Ishikawa (cell line): ENCODE data around the gene DEUP1.

Source experiments
- CEBPB ChIP-seq: IDR thresholded peaks from 2 replicates; pipeline ENCODE4 v1.6.1; 2012
- CREB1 ChIP-seq: IDR thresholded peaks from 2 replicates; pipeline ENCODE4 v1.6.1; 2012; ENCODE audit warnings: low read depth
- EGR1 ChIP-seq: IDR thresholded peaks from 2 replicates; pipeline ENCODE4 v1.6.1; 2012
- EP300 ChIP-seq: IDR thresholded peaks from 2 replicates; pipeline ENCODE4 v1.6.1; 2012; ENCODE audit warnings: borderline replicate concordance
- FOXM1 ChIP-seq: IDR thresholded peaks from 2 replicates; pipeline ENCODE4 v1.6.1; 2012; ENCODE audit warnings: low read depth, borderline replicate concordance
- NFIC ChIP-seq: IDR thresholded peaks from 2 replicates; pipeline ENCODE4 v1.6.1; 2012
- RAD21 ChIP-seq: IDR thresholded peaks from 2 replicates; pipeline ENCODE4 v1.6.1; 2012; ENCODE audit warnings: low read depth
- TAF1 ChIP-seq: IDR thresholded peaks from 2 replicates; pipeline ENCODE4 v1.6.1; 2012; ENCODE audit warnings: low read depth, mild to moderate bottlenecking
- TCF12 ChIP-seq: IDR thresholded peaks from 2 replicates; pipeline ENCODE4 v1.6.1; 2012; ENCODE audit warnings: low read depth
- TEAD4 ChIP-seq: IDR thresholded peaks from 2 replicates; pipeline ENCODE4 v1.6.1; 2012
- YY1 ChIP-seq: IDR thresholded peaks from 2 replicates; pipeline ENCODE4 v1.6.1; 2012; ENCODE audit warnings: low read depth
- ZBTB7A ChIP-seq: IDR thresholded peaks from 2 replicates; pipeline ENCODE4 v1.6.1; 2012; ENCODE audit warnings: low read depth
- TF ChIP-seq, protein P1 (sequence below): IDR thresholded peaks from 2 replicates; pipeline ENCODE4 v1.6.1; 2012; ENCODE audit warnings: low read depth, mild to moderate bottlenecking
- TF ChIP-seq, protein P2 (sequence below): IDR thresholded peaks from 2 replicates; pipeline ENCODE4 v1.6.1; 2012
- TF ChIP-seq, protein P3 (sequence below): IDR thresholded peaks from 2 replicates; pipeline ENCODE4 v1.6.1; 2012

The DEUP1 gene

DNA sequence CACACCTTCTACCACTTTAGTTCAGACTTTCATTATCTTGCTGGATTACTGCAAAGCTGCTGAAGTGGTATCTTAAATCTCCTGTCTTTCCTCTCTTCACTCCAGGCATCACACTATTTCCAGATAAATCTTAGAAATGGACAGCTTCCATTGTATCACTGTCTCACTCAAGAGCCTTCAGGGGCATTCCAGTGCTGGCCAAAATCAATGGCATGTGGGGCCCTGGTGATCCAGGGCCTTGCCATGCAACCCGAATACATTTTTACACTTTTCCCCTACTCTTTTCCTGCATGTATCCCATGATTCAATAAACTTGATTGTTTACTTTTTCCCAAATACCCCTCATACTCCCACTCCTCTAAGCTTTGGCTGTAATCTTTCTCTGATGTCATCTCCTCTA lies 39.4 kb upstream of the DEUP1 start:
- TF ChIP-seq, protein P1, sequence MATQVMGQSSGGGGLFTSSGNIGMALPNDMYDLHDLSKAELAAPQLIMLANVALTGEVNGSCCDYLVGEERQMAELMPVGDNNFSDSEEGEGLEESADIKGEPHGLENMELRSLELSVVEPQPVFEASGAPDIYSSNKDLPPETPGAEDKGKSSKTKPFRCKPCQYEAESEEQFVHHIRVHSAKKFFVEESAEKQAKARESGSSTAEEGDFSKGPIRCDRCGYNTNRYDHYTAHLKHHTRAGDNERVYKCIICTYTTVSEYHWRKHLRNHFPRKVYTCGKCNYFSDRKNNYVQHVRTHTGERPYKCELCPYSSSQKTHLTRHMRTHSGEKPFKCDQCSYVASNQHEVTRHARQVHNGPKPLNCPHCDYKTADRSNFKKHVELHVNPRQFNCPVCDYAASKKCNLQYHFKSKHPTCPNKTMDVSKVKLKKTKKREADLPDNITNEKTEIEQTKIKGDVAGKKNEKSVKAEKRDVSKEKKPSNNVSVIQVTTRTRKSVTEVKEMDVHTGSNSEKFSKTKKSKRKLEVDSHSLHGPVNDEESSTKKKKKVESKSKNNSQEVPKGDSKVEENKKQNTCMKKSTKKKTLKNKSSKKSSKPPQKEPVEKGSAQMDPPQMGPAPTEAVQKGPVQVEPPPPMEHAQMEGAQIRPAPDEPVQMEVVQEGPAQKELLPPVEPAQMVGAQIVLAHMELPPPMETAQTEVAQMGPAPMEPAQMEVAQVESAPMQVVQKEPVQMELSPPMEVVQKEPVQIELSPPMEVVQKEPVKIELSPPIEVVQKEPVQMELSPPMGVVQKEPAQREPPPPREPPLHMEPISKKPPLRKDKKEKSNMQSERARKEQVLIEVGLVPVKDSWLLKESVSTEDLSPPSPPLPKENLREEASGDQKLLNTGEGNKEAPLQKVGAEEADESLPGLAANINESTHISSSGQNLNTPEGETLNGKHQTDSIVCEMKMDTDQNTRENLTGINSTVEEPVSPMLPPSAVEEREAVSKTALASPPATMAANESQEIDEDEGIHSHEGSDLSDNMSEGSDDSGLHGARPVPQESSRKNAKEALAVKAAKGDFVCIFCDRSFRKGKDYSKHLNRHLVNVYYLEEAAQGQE, result no peak
- TF ChIP-seq ZBTB7A (no peak), EP300 (no peak), YY1 (no peak), TCF12 (no peak), EGR1 (no peak), NFIC (no peak), FOXM1 (no peak), TEAD4 (no peak), CREB1 (no peak), CEBPB (no peak)

DNA sequence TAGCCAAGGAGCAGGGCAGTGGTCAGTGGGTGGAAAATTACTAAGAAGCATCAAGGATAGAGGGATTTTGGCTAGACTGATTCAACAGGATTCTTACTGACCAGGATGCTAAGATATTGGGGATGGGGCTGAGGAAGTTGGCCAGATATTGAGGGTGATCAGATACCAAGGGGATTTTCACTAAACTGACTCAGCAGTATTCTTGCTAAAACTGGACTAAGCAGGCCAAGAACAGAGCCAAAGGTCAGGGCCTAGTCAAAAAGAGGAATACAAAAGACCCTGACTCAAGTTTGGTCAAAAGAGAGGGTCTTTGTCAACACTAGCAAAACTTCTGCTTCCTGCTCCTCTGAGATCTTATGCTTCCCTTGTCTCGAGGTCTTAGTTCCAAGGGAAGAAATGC lies 38.6 kb upstream of the DEUP1 start:
- no peak for TF ChIP-seq TAF1
- TF ChIP-seq ZBTB7A, result no peak
- no peak for TF ChIP-seq TCF12
- TF ChIP-seq, protein P2, sequence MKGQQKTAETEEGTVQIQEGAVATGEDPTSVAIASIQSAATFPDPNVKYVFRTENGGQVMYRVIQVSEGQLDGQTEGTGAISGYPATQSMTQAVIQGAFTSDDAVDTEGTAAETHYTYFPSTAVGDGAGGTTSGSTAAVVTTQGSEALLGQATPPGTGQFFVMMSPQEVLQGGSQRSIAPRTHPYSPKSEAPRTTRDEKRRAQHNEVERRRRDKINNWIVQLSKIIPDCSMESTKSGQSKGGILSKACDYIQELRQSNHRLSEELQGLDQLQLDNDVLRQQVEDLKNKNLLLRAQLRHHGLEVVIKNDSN, result no peak
- TF ChIP-seq, protein P1, result no peak
- no peak for TF ChIP-seq EP300
- TF ChIP-seq CREB1, result no peak
- TF ChIP-seq, protein P3, sequence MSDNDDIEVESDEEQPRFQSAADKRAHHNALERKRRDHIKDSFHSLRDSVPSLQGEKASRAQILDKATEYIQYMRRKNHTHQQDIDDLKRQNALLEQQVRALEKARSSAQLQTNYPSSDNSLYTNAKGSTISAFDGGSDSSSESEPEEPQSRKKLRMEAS, result no peak
- no peak for TF ChIP-seq NFIC
- TF ChIP-seq YY1, result no peak
- no peak for TF ChIP-seq FOXM1
- TF ChIP-seq RAD21, result no peak
- TF ChIP-seq CEBPB, result no peak
- TF ChIP-seq TEAD4, result no peak
- TF ChIP-seq EGR1, result no peak

DNA sequence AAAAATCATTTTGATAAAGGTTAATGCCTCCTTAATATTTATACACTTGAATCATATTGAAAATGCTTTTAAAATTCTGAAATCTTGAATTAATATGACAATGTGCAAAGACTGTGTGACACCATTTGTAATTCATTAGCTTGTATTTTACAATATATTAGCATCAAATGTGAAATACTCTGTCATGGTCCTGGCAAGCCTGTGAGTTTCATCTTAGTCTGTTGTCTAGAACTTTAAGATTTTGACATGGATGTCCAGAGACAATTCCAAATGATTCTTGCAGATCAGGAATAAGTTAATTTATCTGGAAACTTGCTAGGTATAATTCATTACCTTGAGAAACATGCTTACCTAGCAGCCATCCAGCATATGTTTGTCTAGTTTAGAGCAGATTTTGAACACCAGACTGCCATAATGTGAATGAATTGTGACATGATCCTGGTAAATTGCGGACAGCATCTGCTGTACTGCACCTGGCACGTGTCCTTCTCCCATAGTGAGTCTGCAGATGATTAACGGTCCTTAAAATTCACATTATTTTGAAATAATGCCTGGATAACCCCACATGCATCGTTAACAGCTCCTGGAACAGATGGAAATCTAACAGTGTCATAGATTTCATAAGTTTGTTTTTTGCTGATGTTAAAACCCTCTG lies 34.5 kb upstream of the DEUP1 start:
- TF ChIP-seq FOXM1 (no peak), ZBTB7A (no peak), TEAD4 (no peak), EGR1 (no peak), EP300 (no peak), NFIC (no peak), RAD21 (no peak), TAF1 (no peak), YY1 (no peak), CEBPB (no peak), TCF12 (no peak)
- TF ChIP-seq, protein P1, result no peak
- TF ChIP-seq, protein P3, result no peak
- TF ChIP-seq, protein P2, result no peak

DNA sequence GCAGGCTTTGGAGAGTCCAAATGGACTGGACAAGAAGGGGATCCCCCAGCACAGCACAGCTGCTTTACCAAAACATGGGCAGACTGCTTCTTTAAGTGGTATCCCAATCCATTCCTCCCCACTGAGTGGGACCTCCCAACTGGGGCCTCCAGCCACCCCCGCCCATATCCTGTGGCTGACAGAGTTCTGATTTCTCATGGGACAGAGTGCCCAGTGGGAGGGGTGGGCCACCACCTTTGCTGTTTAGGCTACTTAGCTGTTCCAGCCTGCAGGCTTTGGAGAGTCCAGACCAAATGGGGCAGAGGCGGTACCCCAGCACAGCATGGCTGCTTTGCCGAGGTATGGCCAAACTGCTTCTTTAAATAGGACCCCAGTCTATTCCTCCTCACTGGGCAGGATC lies 26.9 kb upstream of the DEUP1 start:
- TF ChIP-seq TCF12 (no peak), YY1 (no peak), TEAD4 (no peak), NFIC (no peak), FOXM1 (no peak), TAF1 (no peak), CEBPB (no peak), RAD21 (no peak), EP300 (no peak), CREB1 (no peak), ZBTB7A (no peak), EGR1 (no peak)
- TF ChIP-seq, protein P3, result no peak
- TF ChIP-seq, protein P1, result no peak
- TF ChIP-seq, protein P2, result no peak
